ENCODE data around the gene TRMT2B.

- no peak for TF ChIP-seq EZH2phosphoT487 (IDR thresholded peaks at IDR 0.05; ENCODE audit: borderline replicate concordance, low read depth, low read length)
- TF ChIP-seq CTCF (conservative IDR thresholded peaks at IDR 0.05; ENCODE audit: low read length), result no peak
Observed at GRCh38 chrX:100964362-100964761, 87.5 kb downstream of the TRMT2B start.

All from OCI-LY7 (cell line).